ENCODE results near the gene TICAM2.
"Not testable (repeated sequence)": the region's sequence is repeated elsewhere in the genome, so short reads cannot be mapped to it uniquely, and the experiment has no call there.

Gene TICAM2

GRCh38 chr5:115601701-115602590 lies at the start of gene TICAM2:
TICAM2 (minus strand) TSS chr5:115602479; CDS start chr5:115581256, 21,223 bp downstream.
- H3K4me3 ChIP-seq (ENCODE audit: low read depth, low read length), result no peak within 1 kb of the TSS
- no peak for TF ChIP-seq CTCF (IDR thresholded peaks at IDR 0.05; ENCODE audit: control insufficient read depth, extremely low read depth, insufficient read depth)
- DNase-seq (ENCODE audit: low read depth), result no peak

- no peak for DNase-seq (ENCODE audit: low read depth)
- no peak for TF ChIP-seq CTCF (IDR thresholded peaks at IDR 0.05; ENCODE audit: control insufficient read depth, extremely low read depth, insufficient read depth)
- no peak overlapping the region for H3K4me3 ChIP-seq (ENCODE audit: low read depth, low read length)
These were observed 47.3 kb upstream of the TICAM2 start for GRCh38 chr5:115649541-115649940.

GRCh38 chr5:115648056-115648455 lies 45.8 kb upstream of the TICAM2 start:
- H3K4me3 ChIP-seq (ENCODE audit: low read depth, low read length), result no peak overlapping the region
- no peak for DNase-seq (ENCODE audit: low read depth)
- TF ChIP-seq CTCF (IDR thresholded peaks at IDR 0.05; ENCODE audit: control insufficient read depth, extremely low read depth, insufficient read depth), result no peak

- not testable (repeated sequence) for DNase-seq (ENCODE audit: low read depth); H3K4me3 ChIP-seq (ENCODE audit: low read depth, low read length)
These were observed 43.1 kb upstream of the TICAM2 start for GRCh38 chr5:115645386-115645785.

- DNase-seq (ENCODE audit: low read depth), result no peak
- TF ChIP-seq CTCF (IDR thresholded peaks at IDR 0.05; ENCODE audit: control insufficient read depth, extremely low read depth, insufficient read depth), result no peak
- H3K4me3 ChIP-seq (ENCODE audit: low read depth, low read length), result no peak overlapping the region
These were observed 41.8 kb upstream of the TICAM2 start for GRCh38 chr5:115644046-115644445.

GRCh38 chr5:115641948-115642347 lies 39.7 kb upstream of the TICAM2 start:
- DNase-seq (ENCODE audit: low read depth), result no peak
- no peak overlapping the region for H3K4me3 ChIP-seq (ENCODE audit: low read depth, low read length)
- TF ChIP-seq CTCF (IDR thresholded peaks at IDR 0.05; ENCODE audit: control insufficient read depth, extremely low read depth, insufficient read depth), result no peak

GRCh38 chr5:115640274-115640673 lies 38.0 kb upstream of the TICAM2 start:
- no peak for DNase-seq (ENCODE audit: low read depth)
- no peak overlapping the region for H3K4me3 ChIP-seq (ENCODE audit: low read depth, low read length)
- no peak for TF ChIP-seq CTCF (IDR thresholded peaks at IDR 0.05; ENCODE audit: control insufficient read depth, extremely low read depth, insufficient read depth)
